HepG2 (cell line): ENCODE data around the gene ATP9A. TPM values are rescaled to one million over a fixed set of nuclear protein-coding genes. Genes with fewer than 3 reads are reported as not detected.
"Not testable (repeated sequence)": the region's sequence is repeated elsewhere in the genome, so short reads cannot be mapped to it uniquely, and the experiment has no call there.

Experiments used
- ATAC-seq: fragments of 200-7000 bp; cut with Tn5 transposase; 3 replicates; pipeline ENCODE4 v1.9.1; 2020; ENCODE audit warnings: mild to moderate bottlenecking, moderate library complexity
- BruUV-seq: library from RNA; stranded (reverse); fragments of 400-500 nt; replicated peaks from 2 replicates; lab custom pipeline; 2021; lab: Mats Ljungman, UMichigan
- CTCF ChIA-PET: fragments of 300-600 bp; formaldehyde crosslinking; extraction: SDS; loops from one replicate; lab custom pipeline; 2021; ENCODE audit warnings: low total read pairs, inconsistent platforms, low intra/inter-chr PET ratio; lab: Yijun Ruan, JAX
- POLR2A ChIA-PET: fragments of 350-600 bp; sonication (Branson Sonifier 250); formaldehyde crosslinking; loops from one replicate; lab custom pipeline; 2020; ENCODE audit warnings: antibody characterized with exemption, inconsistent platforms; lab: Yijun Ruan, JAX
- DNase-seq: peaks from one replicate; pipeline ENCODE4 v3.0.0-alpha.2; 2015; ENCODE audit warnings: low spot score
- FAIRE-seq: peaks from 3 replicates; lab custom pipeline; 2011; peaks lifted over from hg19 to GRCh38; lab: Jason Lieb, UNC
- H2AFZ ChIP-seq: one replicate; pipeline ENCODE4 v1.6.1; 2011; ENCODE audit warnings: low read length, inconsistent platforms
- H3K27ac ChIP-seq: fragments of 300-600 bp; 3 replicates; pipeline ENCODE4 v1.8.0; 2011; ENCODE audit warnings: mixed run types, mild to moderate bottlenecking, mixed read lengths, low read length, inconsistent platforms; ENCODE audit not compliant: insufficient read depth; ENCODE audit errors: extremely low read length
- H3K27me3 ChIP-seq, 2 experiments: fragments of 200-600 bp in 1 of 2; 2 replicates in 1 of 2; 3 replicates in 1 of 2; pipeline versions ENCODE4 v1.6.0 to v1.8.0; 2011; ENCODE audit warnings: low read length in 2 of 2, mild to moderate bottlenecking in 2 of 2, moderate library complexity in 2 of 2, inconsistent platforms in 1 of 2; ENCODE audit not compliant: insufficient read depth in 2 of 2, control insufficient read depth in 1 of 2
- H3K36me3 ChIP-seq, 2 experiments: fragments of 200-600 bp in 1 of 2; replicated peaks in 1 of 2; 2 replicates in 1 of 2; 3 replicates in 1 of 2; pipeline versions ENCODE4 v1.5.1 to v1.8.0; 2011; ENCODE audit warnings: low read length in 2 of 2, inconsistent platforms in 1 of 2; ENCODE audit not compliant: insufficient read depth in 2 of 2, control insufficient read depth in 1 of 2
- H3K4me1 ChIP-seq: 2 replicates; pipeline ENCODE4 v1.5.1; 2012; ENCODE audit warnings: low read length, inconsistent platforms; ENCODE audit not compliant: insufficient read depth
- H3K4me2 ChIP-seq: 2 replicates; pipeline ENCODE4 v1.6.0; 2011; ENCODE audit warnings: low read depth, low read length, inconsistent platforms
- H3K4me3 ChIP-seq, 3 experiments: fragments of 200-600 bp in 1 of 3; sonication (generic), shearing (Covaris generic) in 1 of 3; replicated peaks in 1 of 3; 2 replicates each; pipeline ENCODE4 v1.5.1; 2011 to 2016; ENCODE audit warnings: low read length in 3 of 3, inconsistent platforms in 2 of 3, low read depth in 2 of 3, mild to moderate bottlenecking in 2 of 3, control low read depth in 1 of 3, mixed read lengths in 1 of 3; ENCODE audit not compliant: insufficient read depth in 1 of 3
- H3K79me2 ChIP-seq: one replicate; pipeline ENCODE4 v1.6.1; 2011; ENCODE audit warnings: low read length, inconsistent platforms; ENCODE audit not compliant: insufficient read depth
- H3K9ac ChIP-seq: 2 replicates; pipeline ENCODE4 v1.6.0; 2011; ENCODE audit warnings: mild to moderate bottlenecking, low read depth, low read length, inconsistent platforms; ENCODE audit not compliant: insufficient read depth
- H3K9me3 ChIP-seq: 2 replicates; pipeline ENCODE4 v1.5.1; 2012; ENCODE audit warnings: mild to moderate bottlenecking, low read length
- H4K20me1 ChIP-seq: 2 replicates; pipeline ENCODE4 v1.6.0; 2011; ENCODE audit warnings: inconsistent platforms, mild to moderate bottlenecking, low read length, moderate library complexity; ENCODE audit not compliant: insufficient read depth
- ATF7 ChIP-seq, 2 experiments: fragments of 450-650 bp in 1 of 2; sonication (generic) in 1 of 2; formaldehyde crosslinking in 1 of 2; IDR thresholded peaks; 2 replicates each; pipeline versions ENCODE4 v1.4.0 to v1.6.1; 2016 to 2020; ENCODE audit warnings: antibody characterized with exemption in 1 of 2, mild to moderate bottlenecking in 1 of 2, missing genetic modification reagents in 1 of 2
- CAMTA2 ChIP-seq: sonication (generic); formaldehyde crosslinking; IDR thresholded peaks from 2 replicates; pipeline ENCODE4 v1.4.0; 2020; ENCODE audit warnings: mild to moderate bottlenecking, missing genetic modification reagents, borderline replicate concordance
- CCDC6 ChIP-seq: sonication (generic); formaldehyde crosslinking; IDR thresholded peaks from 2 replicates; pipeline ENCODE4 v1.8.1; 2022; ENCODE audit warnings: mild to moderate bottlenecking, missing genetic modification reagents, moderate library complexity
- CHD4 ChIP-seq: fragments of 200-600 bp; sonication (generic); IDR thresholded peaks from 2 replicates; pipeline ENCODE4 v1.7.0; 2017; ENCODE audit warnings: mild to moderate bottlenecking, low read length, borderline replicate concordance
- KDM1A ChIP-seq: IDR thresholded peaks from 2 replicates; pipeline ENCODE4 v1.6.1; 2016; ENCODE audit warnings: missing compliant biosample characterization
- MTF1 ChIP-seq: sonication (generic); formaldehyde crosslinking; IDR thresholded peaks from 2 replicates; pipeline ENCODE4 v1.5.0; 2020; ENCODE audit warnings: missing genetic modification reagents
- RELA ChIP-seq: sonication (generic); formaldehyde crosslinking; IDR thresholded peaks from 2 replicates; pipeline ENCODE4 v1.4.0; 2020; ENCODE audit warnings: missing genetic modification reagents
- ZBTB38 ChIP-seq: sonication (generic); formaldehyde crosslinking; IDR thresholded peaks from 2 replicates; pipeline ENCODE4 v1.5.1; 2020; ENCODE audit warnings: mild to moderate bottlenecking, missing genetic modification reagents
- ZNF484 ChIP-seq: sonication (generic); formaldehyde crosslinking; IDR thresholded peaks from 2 replicates; pipeline ENCODE4 v1.5.1; 2020; ENCODE audit warnings: mild to moderate bottlenecking, low read depth, missing genetic modification reagents, borderline replicate concordance
- ZNF629 ChIP-seq: sonication (generic); formaldehyde crosslinking; conservative IDR thresholded peaks from 2 replicates; pipeline ENCODE4 v1.5.0; 2020; ENCODE audit warnings: missing genetic modification reagents
- ZNF670 ChIP-seq: sonication (generic); formaldehyde crosslinking; IDR thresholded peaks from 2 replicates; pipeline ENCODE4 v1.8.0; 2022; ENCODE audit warnings: mild to moderate bottlenecking, missing genetic modification reagents, borderline replicate concordance
- ZNF709 ChIP-seq: sonication (generic); formaldehyde crosslinking; IDR thresholded peaks from 2 replicates; pipeline ENCODE4 v1.5.0; 2020; ENCODE audit warnings: mild to moderate bottlenecking, missing genetic modification reagents
- ZNF792 ChIP-seq: IDR thresholded peaks from 2 replicates; pipeline ENCODE4 v1.6.1; 2016
- WGBS: methylation state at CpG from one replicate; pipeline ENCODE4 v1.1.6; 2017; ENCODE audit warnings: low lambda C conversion rate; 5-methylcytosine and 5-hydroxymethylcytosine counted together
- in situ Hi-C: cut with HindIII; loops from 2 replicates; pipeline ENCODE4 v1.10.0; 2017; ENCODE audit warnings: low pct_unique_long_range_greater_than_20kb; ENCODE audit not compliant: extremely low pct_ligation_motif_present
- intact Hi-C: fragments of 100-400 bp; cut with micrococcal nuclease; formaldehyde crosslinking; loops from one replicate; pipeline ENCODE4 v1.10.0; 2022; ENCODE audit not compliant: unreplicated experiment
- polyA plus RNA-seq, 8 experiments: library from polyadenylated mRNA; depleted of rRNA in 3 of 8; stranded (reverse) in 7 of 8; unstranded in 1 of 8; fragments of >200 nt; fragmentation: Illumina TruSeq in 4 of 8; extraction: Trizol in 4 of 8; gene quantifications; 2 replicates each; pipeline versions ENCODE4 v1.2.1 to v1.2.3, GENCODE V29; 2011 to 2016; ENCODE audit warnings: low read depth in 4 of 8, missing spikeins in 1 of 8, mixed read lengths in 1 of 8; ENCODE audit not compliant: insufficient read depth in 1 of 8
- total RNA-seq, 5 experiments: library from RNA; depleted of rRNA; stranded (reverse); fragments of >200 nt; fragmentation: Illumina TruSeq; extraction: Trizol; gene quantifications; 2 replicates each; pipeline ENCODE4 v1.2.3, GENCODE V29; 2016; ENCODE audit warnings: low read depth in 1 of 5
- TF ChIP-seq, protein P1 (sequence below): sonication (generic); formaldehyde crosslinking; conservative IDR thresholded peaks from 2 replicates; pipeline ENCODE4 v1.8.0; 2022; ENCODE audit warnings: low read depth, missing genetic modification reagents

Gene ATP9A
- total and polyA plus RNA-seq, 2 of the 13 experiments (the other 11 are each of a cell fraction or from before 2014, with no cell fraction given): 11.8 to 18.5 TPM

- TF ChIP-seq MTF1 (CRISPR knock-in tag) (no peak), RELA (CRISPR knock-in tag) (no peak)
These were observed 960 bp downstream of the ATP9A start (continued) for GRCh38 chr20:51766994-51767866.

GRCh38 chr20:51765381-51765780 is 2.8 kb downstream of the ATP9A start:
- WGBS: 91% methylated on average over 10 of the region's 10 CpGs
- in situ Hi-C loops, H3K4me2 ChIP-seq, CTCF ChIA-PET, H2AFZ ChIP-seq, FAIRE-seq, H3K9me3 ChIP-seq, DNase-seq, H3K36me3 ChIP-seq, H4K20me1 ChIP-seq, H3K9ac ChIP-seq, ATAC-seq, POLR2A ChIA-PET, BruUV-seq, intact Hi-C loops, H3K4me3 ChIP-seq, H3K27ac ChIP-seq: not testable (repeated sequence)
- peaks cover 48% of the 10 kb centered on the region for H3K4me1 ChIP-seq
- peaks cover 20% of the 10 kb centered on the region for H3K79me2 ChIP-seq
- TF ChIP-seq ZBTB38: peak; percentile 25; the same call in 1 of the 2 replicates
- H3K27me3 ChIP-seq: peaks cover 0 to 12% of the 10 kb centered on the region in 2 experiments; a peak in 2 of 5 replicates

DNA sequence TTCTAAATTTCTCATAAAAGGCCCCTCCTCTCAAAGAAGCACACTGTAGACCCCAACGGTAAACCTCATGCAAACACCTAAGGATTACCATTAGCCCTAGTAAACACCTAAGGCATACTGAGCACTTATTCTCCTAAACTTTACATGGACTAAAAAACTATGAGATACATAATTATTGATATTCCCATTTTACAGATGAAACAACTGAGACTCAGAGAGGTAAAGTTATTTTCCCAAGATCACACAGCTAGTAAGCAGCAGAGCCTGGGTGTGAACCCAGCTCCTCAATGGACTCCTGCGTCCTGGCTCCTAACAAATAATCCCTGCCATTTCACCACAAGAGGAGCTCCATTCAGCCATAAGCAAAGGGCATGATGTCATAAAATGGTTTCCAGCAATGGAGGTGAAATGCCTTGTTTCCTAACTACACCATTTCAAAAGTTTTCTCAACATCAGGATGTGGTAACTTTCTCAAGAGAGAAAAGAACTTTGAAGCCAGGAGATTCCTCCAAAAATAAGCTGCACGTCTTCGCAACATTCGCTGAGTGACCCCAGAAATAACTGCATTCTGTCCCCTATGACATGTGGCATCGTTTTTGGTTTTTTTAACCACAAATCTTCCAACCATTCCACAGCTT is 4.1 kb downstream of the ATP9A start:
- no peak for FAIRE-seq
- Histone ChIP-seq H3K9me3 (no peaks in the 10 kb centered on the region), H3K4me1 (peaks cover 52% of the 10 kb centered on the region), H3K4me3 (no peak overlapping the region), H3K4me2 (no peak overlapping the region), H3K27me3 (peaks cover 0 to 4% of the 10 kb centered on the region in 2 experiments; a peak in 2 of 5 replicates), H3K36me3 (0 out of 5 replicates have a peak, but pooled peaks cover 0 to under 1% of the 10 kb centered on the region in 2 experiments), H3K79me2 (peaks cover 28% of the 10 kb centered on the region), H3K27ac (no peak overlapping the region), H2AFZ (no peak overlapping the region), H4K20me1 (no peaks in the 10 kb centered on the region), H3K9ac (no peak overlapping the region)
- intact Hi-C loops: no loop called here
- ChIA-PET CTCF (no interaction called here), POLR2A (no interaction called here)
- BruUV-seq: no TSS peak
- ATAC-seq: no peak
- 91% methylated on average over 6 of the region's 6 CpGs for WGBS
- DNase-seq: no peak
- in situ Hi-C loops: no loop called here
- peak; percentile 93 for TF ChIP-seq ATF7 (IDR thresholded peaks at IDR 0.05)
- TF ChIP-seq ATF7 (CRISPR knock-in tag; IDR thresholded peaks at IDR 0.05): no peak
- no peak for TF ChIP-seq ZNF709 (CRISPR knock-in tag)
- TF ChIP-seq, protein P1, sequence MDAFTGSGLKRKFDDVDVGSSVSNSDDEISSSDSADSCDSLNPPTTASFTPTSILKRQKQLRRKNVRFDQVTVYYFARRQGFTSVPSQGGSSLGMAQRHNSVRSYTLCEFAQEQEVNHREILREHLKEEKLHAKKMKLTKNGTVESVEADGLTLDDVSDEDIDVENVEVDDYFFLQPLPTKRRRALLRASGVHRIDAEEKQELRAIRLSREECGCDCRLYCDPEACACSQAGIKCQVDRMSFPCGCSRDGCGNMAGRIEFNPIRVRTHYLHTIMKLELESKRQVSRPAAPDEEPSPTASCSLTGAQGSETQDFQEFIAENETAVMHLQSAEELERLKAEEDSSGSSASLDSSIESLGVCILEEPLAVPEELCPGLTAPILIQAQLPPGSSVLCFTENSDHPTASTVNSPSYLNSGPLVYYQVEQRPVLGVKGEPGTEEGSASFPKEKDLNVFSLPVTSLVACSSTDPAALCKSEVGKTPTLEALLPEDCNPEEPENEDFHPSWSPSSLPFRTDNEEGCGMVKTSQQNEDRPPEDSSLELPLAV (CRISPR knock-in tag): no peak
- peak; percentile 81 for TF ChIP-seq KDM1A (CRISPR knock-in tag)
- no peak for TF ChIP-seq CAMTA2 (CRISPR knock-in tag)
- no peak for TF ChIP-seq ZNF484 (CRISPR knock-in tag)
- no peak for TF ChIP-seq ZNF670 (CRISPR knock-in tag)
- TF ChIP-seq CHD4: peak; percentile 97; the same call in 1 of the 2 replicates
- no peak for TF ChIP-seq CCDC6 (CRISPR knock-in tag)
- no peak for TF ChIP-seq ZNF792 (CRISPR knock-in tag)
- TF ChIP-seq ZNF629 (CRISPR knock-in tag): peak; percentile 91
